NCI-H2081 treated with DMSO at 0.1 percent for 48 hours (cell line): ENCODE results near the gene CYS1.

Experiments used
- DNase-seq: peaks from one replicate; lab custom pipeline; 2025; lab: John Stamatoyannopoulos, UW

The CYS1 gene

DNA sequence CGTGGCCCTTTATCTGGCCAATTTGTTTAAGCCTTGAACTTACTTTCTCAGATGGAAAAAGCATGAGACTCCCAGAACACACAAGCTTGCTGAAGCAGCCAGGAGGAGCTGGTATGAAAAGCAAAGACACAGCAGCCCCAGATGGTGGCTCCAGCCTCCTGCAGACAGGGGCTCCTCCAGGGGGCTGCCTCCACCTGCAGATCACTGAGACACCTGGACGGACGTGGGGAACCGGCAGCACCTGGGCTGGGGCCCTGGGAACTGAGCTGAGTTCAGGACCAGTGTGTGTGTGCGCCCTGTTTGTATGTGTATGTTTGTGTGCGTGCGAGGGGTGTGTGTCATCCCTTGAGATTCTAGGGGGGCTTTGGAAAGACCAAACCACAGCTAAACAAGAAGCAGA lies 8.6 kb downstream of the CYS1 start:
- no peak for DNase-seq

DNA sequence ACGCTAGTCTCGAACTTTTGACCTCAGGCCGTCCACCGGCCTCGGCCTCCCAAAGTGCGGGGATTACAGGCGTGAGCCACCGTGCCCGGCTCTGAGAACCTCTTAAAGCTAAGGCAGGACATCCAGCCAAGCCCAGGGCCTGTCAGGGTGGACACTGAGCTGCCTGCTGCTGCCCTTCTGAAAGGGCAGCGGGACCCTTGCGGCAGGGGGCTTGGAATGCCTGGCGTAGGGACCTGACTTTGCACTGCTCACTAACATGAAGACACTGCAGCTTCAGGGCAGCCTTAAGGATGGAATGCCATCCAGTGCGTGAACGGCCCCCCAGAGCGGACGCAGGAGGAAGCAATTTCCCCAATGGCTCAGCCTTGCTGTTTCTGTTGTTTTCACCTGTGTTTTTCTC lies 9.0 kb downstream of the CYS1 start:
- DNase-seq, result no peak

DNA sequence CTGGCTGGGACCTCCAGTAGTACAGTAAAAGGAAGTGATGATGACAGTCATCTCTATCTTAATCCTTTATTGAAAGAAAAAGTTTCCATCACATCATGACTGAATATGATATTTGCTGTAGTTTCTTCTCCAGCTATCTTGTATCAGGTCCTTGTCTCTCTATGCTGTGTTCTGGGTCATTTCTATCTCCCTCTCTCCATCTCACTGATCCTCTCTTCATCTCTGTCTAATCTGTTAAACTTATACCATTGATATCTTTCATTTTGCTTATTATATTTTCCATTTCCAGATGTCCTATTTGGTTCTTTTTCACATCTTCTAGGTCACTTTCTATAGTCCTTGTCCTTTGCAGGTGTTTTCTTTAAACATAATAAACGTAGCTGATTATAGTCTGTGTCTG lies 12.3 kb downstream of the CYS1 start:
- no peak for DNase-seq

DNA sequence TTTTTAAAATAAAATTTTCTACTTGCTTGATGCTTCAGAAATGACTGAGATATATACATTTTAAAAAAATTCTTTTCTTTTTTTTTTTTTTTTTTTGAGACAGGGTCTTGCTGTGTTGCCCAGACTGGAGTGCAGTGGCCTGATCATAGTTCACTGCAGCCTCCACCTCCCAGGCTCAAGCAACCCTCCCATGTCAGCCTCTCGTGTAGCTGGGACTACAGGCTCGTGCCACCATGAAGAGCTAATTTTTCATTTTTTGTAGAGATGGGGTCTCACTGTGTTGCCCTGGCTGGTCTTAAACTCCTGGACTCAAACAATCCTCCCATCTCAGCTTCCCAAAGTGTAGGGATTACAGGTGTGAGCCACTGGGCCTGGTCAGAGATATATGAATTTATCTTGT lies 12.9 kb downstream of the CYS1 start:
- no peak for DNase-seq

DNA sequence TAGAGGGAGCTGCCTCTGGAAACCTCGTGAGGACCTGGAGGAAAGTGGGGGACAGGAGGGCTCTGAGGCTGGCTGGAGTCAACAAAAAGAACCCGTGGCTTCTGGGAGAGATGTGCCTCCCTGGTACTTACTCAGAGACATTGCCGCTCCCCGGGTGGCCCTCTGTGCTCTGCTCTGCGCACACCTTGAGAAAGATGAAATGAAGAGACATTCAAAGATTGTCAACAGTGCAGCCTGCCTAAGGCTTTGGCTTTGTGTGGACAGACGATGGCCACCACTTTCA lies 14.5 kb downstream of the CYS1 start:
- no peak for DNase-seq

DNA sequence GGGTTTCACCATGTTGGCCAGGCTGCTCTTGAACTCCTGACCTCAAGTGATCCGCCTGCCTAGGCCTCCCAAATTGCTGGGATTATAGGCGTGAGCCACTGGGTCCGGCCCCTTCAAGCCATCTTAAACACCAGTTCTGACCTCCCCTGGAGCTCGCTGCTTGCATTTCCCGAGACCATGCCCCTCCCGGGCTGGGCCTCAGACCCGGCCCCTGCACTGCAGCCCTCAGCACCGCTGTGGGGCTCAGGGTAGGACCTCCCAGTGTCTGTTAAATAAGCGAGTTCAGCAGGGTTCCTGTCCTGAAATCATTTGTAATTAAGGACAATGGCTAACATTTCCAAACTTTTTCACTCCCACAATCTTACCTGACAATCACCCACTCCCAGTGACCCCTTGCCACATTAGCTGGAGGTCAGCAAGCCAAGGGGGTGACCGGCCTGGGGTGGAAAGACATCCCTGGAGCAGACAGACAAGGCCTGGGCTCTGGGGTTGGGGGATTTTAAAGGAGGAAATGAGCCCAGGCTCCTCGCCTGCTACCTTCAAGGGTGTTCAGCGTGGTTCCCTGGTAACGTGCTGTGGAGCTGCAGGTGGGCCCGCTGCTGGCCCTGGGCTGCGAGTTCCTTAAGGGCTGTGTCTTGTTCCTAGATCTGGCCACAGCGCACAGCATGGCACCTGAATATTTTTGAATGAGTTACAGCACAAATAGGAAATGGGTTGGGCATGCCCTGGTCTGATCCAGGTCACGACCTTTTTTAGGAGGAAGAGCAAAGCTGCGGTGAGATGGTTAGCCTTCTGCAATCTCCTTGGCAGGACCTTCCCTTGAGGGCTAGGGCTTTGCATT lies 15.1 kb downstream of the CYS1 start:
- DNase-seq, result no peak

DNA sequence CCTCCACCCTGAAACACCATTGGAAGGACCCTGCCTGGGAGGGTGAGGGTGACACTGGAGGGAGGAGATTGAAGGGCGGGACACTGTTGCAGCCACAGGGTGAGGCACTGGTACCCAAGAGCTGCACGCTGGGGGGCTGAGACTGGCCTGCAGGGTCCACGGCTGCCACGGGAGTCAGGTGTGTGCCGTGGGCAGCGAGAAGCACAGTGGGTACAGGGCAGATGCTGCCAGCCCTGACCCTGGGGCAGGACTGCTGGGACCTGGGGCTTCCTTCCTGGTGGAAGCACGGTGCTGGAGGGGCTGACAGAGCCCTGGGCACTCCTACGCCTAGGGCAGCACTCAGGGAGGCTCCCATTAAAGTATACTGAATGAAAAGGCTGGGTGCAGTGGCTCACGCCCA lies 16.6 kb downstream of the CYS1 start:
- no peak for DNase-seq

DNA sequence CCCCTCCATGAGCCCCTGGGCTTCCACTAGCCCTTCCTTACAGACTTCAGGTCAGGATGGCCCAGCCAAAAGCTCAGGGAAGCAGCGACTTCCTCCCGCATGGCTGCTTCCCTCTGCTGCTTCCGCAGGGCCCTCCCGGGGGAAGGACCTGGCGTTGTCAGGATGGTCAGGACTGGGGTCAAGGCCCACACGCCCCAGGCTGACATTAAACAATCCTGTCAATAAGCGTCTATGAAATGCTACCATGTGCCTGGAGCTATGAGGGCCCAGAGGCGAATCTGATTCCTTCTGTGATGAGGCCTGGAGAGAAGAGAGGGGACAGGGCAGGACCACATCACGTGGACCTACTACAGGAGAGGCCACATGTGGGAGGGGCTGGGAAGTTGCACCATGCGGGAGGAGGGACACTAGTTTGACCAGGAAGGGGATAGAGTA lies 17.3 kb downstream of the CYS1 start:
- DNase-seq, result no peak

DNA sequence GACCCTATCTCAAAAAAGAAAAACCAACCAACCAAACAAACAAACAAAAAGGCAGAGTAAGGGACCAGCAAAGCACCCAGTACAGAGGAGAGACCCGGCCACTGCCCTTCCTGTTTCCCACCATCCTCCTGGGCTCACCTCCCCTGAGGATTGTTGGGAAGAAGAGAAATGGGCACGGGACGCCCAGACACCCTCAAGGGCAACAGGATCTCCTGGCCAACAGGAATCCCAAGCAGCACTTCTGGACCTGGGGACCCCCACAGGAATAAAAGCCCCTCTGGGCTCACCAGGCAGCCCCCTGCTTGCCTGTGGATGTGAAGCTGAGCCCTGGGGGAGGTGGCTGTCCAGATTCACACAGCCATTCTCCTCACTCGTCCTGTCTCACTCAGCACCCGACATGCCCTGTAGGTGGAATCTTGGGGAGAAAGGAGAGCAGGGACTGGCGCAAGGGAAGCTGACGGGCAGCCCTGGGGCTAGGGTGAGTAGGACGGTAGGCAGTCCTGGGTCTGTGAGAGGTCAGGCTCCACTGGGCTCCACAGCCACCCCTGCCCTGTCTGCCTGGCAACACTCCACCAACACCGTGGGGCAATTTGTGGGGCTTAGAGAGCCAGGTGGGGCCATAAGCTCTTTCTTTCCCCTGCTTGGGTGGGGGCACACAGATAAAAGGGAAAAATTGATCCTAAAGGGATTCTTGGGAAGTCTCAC lies 18.8 kb downstream of the CYS1 start:
- DNase-seq, result no peak

DNA sequence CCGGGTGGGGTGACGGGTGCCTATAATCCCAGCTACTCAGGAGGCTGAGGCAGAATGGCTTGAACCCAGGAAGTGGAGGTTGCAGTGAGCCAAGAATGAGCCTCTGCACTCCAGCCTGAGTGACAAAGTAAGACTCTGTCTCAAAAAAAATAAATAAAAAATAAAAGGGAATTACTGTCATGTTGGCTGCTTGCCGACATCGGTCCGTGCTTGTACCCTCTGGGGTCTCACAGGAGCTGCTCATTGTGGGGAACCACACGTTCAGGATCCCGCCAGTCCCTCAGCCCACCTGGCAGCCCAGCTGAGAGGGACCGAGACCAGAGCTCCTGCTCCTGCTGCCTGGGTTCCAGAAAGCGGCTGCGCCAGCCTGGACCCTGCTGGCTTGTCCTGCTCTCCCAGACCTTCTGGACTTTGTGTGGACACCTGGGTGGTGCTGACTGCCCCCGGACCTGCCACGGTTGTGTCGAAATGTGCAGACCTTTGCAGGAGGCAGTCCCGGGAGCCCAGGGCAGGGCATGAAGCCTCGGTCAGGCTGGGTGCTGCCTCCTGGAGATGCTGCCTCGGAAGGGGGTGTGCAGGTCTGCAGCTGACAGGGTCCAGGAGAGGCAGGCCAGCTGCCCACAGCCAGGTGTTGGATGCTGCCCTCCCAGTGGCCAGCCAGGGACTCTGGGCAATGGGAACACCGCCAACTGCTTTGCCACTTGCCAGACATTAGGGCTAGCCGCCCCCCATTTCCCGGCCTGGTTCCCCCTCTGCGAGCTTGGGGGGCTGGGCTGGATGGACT lies 20.5 kb downstream of the CYS1 start:
- DNase-seq, result no peak

DNA sequence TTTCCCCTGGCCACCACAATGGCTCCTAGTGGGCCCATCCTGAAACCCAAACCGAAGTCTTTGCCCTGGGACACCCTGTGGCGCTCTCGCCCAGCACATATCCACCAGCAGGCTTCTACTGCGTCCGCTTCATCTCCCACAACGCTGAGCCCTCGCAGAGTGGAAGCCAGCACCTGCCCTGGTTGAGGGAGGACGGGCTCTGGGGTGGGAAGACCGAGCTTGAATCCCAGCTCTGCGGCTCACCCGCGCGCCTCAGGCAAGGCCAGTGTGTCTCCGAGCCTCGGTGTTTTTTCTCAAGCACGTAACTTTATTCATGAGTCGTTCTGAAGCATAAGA lies 21.2 kb downstream of the CYS1 start:
- DNase-seq, result no peak

DNA sequence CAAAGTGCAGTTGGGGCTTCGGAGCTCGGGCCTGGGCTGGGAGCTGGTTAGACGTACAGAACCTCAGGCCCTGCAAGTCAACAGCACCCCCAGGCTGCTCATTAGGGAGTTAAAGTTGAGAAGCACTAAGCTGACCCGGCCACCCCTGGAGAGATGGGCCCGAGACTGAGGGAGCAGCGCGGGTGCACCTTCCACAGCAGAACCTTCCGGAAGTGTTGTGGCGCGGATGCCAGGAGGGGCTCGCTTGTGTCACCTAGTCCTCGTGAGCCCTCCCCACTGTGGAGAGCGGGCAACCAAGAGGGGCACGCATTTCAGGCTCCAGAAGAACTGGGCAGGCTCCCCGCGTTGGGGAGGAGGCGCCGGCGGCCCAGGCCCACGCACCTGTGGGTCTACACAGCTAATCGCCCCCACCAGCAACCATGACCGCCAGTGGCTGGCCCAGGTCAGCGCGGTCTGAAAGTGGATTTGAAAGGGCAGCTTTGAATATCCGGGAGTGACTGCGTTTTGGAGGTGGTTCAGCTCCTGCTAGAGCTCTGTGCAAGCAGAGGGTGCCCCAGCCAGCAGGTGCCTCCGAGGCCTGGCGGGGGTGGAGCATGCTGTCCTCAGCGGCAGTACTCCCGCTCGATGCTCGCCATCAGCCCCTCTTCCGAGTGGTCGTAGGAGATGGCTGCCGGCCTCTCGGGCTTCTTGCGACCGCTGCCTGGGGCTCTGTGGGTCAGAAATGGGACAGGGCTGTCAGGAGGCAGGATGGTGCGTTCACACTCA lies 21.8 kb downstream of the CYS1 start:
- DNase-seq, result no peak

DNA sequence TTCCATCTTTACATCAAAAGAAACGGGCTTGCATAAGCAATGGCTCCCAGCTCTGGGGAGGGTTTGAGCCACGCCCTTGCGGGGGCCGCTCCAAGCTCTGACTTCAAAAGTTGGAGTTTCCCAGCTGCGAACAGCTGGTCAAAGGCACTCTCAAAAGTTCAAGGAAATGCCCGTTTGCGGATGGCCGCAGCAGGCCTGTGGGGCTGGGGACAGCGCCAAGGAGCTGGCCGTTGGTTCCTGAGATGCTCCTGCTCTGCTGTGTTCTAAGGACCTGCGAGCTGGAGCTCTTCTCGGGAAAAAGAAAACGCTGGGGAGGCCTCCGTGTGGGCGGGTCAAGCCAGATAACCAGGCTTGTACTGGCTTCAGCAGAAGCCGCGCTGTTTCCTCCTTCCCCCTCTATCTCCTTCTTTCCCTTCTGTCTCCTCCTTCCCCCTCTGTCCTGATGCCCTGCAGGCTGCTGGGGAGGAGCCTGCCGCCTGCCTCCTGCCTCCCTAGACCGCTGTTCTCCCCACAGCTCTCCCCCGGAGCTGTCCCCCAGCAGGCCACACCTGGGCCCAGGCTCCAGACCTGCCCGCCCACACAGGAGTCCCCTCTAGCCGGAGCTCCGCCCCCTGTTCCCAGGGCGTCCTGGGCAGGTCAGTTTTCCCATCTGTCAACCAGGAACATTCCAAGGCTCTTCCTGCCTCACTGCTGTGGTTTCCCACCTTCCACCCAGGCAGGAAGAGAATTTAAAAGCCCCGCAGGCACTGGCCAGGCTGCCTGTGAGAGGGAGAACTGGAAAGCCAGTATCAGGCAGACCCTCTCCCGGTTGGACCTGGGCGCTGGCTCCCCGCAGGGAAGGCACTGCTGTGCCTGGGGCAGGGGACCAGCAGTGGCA lies 22.7 kb downstream of the CYS1 start:
- no peak for DNase-seq

DNA sequence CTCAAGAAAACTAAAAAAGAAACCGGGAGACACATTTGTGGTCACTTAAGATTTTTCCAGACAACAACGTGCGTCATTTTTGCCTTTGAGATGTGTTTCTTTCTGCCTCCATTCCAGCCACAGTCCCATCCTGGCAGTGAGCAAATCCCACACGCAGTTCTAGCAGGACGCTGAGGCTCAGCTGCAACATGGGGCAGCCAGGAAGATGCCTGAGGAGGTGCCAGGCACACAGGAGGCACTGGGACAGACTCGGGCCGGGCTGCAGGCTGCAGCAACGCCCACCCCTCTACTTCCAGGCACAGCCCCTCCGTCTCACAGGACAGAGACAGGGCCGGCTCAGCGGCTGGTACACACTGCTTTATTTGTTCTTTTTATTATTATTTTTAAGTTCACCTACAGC lies 23.8 kb downstream of the CYS1 start:
- no peak for DNase-seq

DNA sequence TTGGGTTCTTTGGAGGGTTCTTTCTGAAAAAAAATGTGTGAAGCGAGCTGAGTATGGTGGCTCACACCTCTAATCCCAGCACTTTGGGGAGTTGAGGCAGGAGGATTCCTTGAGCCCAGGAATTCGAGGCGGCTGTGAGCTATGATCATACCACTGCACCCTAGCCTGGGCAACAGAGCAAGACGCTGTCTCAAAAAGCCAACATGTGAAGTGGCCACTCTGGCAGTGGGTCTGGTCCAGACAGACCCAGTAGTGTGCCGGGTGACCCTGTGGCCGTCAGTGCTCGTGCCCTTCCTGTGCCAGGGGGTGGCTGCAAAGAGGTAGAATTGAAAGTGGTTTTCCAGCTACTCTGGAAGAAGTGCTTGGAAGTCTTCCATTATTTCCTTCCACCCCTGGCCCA lies 25.2 kb downstream of the CYS1 start:
- DNase-seq, result no peak

DNA sequence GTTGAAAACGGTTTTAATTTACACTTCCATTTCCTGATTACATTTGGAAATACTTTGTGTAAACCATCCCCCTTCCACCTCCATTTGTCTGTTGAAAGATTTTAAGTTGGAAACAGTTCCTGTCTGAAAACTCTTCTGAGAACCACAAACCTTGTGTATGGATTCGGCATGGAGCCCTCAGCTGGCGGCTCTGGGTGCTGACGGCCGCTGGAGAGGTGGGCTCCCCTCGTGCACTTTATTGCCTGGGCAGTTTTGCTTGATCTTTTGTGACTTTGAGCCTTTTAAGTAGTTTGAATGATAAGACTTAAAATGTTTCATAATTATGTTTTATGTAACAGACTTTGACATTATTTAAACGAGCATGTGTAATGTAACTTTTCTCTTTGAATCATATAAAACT lies 25.8 kb downstream of the CYS1 start:
- DNase-seq, result no peak

DNA sequence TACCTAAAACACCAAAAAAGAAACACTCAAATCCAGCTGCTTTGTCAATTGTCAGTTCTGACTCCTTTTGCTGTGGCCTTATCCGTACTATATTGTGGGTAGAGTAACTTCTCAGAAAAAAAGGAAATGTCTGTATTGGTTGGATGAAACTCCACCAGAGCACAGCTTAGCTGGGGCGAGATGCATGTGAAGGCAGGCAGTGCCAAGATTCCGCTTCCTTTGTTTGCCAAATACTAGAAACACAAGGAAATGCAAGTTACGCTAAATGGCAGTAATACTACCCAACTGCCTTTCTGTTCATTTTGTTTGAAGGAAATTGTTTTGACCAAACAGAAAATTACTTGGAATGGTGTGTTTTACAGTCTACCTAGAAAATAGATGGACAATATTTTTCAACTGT lies 26.9 kb downstream of the CYS1 start:
- no peak for DNase-seq

DNA sequence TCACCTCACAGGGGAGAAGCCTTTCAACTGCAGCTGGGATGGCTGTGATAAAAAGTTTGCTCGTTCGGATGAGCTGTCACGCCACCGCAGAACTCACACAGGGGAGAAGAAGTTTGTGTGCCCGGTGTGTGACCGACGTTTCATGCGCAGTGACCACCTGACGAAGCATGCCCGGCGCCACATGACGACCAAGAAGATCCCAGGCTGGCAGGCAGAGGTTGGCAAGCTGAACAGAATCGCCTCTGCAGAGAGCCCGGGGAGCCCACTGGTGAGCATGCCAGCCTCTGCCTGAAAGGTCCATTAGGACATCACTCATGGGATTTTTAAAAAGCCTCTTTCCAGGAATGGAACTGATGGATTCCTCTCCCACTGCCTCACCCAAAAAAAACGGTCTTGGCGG lies 28.0 kb downstream of the CYS1 start:
- no peak for DNase-seq

DNA sequence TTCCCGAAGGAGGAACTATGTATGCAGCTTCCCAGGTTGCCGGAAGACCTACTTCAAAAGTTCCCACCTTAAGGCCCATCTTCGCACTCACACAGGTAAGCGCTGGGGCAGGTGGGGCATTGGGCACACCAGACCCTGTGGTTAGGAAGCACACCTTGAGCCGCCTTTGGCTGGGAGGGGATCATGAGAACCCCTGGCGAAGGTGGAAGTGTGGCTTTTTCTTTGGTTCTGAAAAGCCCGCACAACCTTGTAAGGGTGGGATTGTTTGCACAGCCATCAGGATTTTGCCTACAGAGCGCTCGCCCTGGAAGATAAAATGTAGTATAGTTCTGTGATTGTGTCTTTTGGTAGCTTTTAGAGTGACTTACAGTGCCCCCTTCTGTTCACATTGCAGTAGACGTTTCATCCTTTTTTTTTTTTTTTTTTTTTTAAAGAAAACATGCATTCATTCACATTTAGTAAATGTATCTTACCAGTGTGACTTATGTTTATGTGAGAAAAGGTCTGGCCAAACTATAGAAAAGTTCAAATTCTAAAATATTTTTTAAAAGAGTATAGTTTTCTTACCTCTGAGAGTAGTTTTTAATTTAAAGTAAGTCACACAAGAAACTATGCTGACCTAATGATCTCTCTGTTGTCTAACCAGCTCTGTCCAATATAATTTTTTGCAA lies 31.6 kb downstream of the CYS1 start:
- no peak for DNase-seq

DNA sequence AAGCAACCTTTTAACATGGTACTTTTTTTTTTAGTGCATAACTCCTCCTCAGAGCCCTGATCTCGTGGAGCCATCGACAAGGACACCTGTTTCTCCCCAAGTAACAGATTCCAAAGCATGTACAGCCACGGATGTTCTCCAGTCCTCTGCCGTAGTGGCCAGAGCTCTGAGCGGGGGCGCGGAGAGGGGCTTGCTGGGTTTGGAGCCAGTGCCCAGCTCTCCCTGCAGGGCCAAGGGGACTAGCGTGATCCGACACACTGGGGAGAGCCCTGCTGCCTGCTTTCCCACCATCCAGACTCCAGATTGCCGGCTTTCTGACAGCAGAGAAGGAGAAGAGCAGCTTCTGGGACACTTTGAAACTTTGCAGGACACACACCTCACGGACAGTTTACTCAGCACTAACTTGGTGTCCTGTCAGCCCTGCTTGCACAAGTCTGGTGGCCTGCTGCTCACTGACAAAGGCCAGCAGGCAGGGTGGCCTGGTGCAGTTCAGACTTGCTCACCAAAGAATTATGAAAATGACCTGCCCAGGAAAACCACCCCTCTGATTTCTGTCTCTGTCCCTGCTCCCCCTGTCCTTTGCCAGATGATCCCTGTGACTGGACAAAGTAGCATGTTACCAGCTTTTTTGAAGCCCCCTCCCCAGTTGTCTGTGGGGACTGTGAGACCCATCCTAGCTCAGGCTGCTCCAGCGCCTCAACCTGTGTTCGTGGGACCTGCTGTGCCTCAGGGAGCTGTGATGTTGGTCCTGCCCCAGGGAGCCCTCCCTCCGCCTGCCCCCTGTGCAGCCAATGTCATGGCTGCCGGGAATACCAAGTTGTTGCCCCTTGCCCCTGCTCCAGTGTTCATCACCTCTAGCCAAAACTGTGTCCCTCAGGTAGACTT lies 32.4 kb downstream of the CYS1 start:
- no peak for DNase-seq
